SJSA1 (cell line): ENCODE measurements around the gene LZTR1. TPM values are rescaled to one million over a fixed set of nuclear protein-coding genes. Genes with fewer than 3 reads are reported as not detected.

Experiments used
- DNase-seq, 2 experiments: peaks; one replicate each; pipeline ENCODE4 v3.0.0-alpha.2; 2015 to 2020; ENCODE audit warnings: low spot score in 2 of 2, low read depth in 1 of 2
- H3K27ac ChIP-seq: fragments of 250-450 bp; sonication (Bioruptor Pico); 2 replicates; pipeline ENCODE4 v1.5.1; 2020; ENCODE audit warnings: mild to moderate bottlenecking, moderate library complexity
- H3K27me3 ChIP-seq: fragments of 250-450 bp; sonication (Bioruptor Pico); replicated peaks from 2 replicates; pipeline ENCODE4 v1.5.1; 2020; ENCODE audit warnings: mild to moderate bottlenecking, moderate library complexity
- H3K36me3 ChIP-seq: fragments of 250-450 bp; sonication (Bioruptor Pico); 2 replicates; pipeline ENCODE4 v1.5.1; 2020; ENCODE audit warnings: mild to moderate bottlenecking
- H3K4me1 ChIP-seq: fragments of 250-450 bp; sonication (Bioruptor Pico); replicated peaks from 2 replicates; pipeline ENCODE4 v1.6.1; 2021; ENCODE audit warnings: mild to moderate bottlenecking
- H3K4me3 ChIP-seq: fragments of 250-450 bp; sonication (Bioruptor Pico); 2 replicates; pipeline ENCODE4 v1.5.1; 2020; ENCODE audit warnings: mild to moderate bottlenecking
- H3K9me3 ChIP-seq: fragments of 250-450 bp; sonication (Bioruptor Pico); replicated peaks from 2 replicates; pipeline ENCODE4 v1.5.1; 2020; ENCODE audit warnings: mild to moderate bottlenecking
- total RNA-seq: library from RNA; depleted of rRNA; stranded (reverse); fragments of >200 nt; shearing (Covaris generic); gene quantifications from 2 replicates; pipeline ENCODE4 v1.2.3, GENCODE V29; 2014

LZTR1 gene
- total RNA-seq, 1 experiment from 2014 or later, result 21.9 TPM

DNA sequence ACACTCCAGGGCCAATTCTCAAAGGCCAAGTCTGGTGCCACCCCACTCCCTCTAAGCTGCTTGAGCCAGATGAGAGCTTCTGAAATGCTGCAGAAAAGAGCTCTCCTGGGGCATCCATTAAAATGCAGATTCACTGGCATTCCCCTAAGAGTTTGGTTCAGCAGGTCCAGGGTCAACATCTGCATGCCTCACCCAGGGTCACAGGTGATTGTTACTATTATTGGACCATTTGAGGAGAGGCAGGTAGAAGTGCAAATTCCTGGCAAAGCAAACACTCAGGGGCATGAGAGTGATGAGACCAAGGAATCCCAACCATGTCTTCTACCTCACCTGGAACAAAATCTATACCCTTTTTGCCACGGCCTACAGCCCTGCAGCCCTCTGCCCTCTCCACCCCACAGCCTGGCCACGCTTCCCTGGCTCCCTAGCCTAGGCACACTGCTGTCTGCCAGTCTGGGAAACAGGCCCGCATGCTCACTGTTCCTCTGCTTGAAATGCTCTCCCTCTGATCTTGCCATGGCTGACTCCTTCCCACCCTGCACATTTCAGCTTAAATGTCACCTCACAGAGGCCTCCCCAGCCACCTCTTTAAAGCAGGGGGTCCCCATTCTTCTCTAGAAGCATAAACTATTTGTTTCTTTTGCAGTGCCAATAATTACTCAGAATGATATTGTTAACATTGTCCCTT is 28.5 kb downstream of the LZTR1 start:
- Histone ChIP-seq H3K4me1 (peaks cover 21% of the 10 kb centered on the region), H3K9me3 (no peaks in the 10 kb centered on the region)
- DNase-seq, result no peak

DNA sequence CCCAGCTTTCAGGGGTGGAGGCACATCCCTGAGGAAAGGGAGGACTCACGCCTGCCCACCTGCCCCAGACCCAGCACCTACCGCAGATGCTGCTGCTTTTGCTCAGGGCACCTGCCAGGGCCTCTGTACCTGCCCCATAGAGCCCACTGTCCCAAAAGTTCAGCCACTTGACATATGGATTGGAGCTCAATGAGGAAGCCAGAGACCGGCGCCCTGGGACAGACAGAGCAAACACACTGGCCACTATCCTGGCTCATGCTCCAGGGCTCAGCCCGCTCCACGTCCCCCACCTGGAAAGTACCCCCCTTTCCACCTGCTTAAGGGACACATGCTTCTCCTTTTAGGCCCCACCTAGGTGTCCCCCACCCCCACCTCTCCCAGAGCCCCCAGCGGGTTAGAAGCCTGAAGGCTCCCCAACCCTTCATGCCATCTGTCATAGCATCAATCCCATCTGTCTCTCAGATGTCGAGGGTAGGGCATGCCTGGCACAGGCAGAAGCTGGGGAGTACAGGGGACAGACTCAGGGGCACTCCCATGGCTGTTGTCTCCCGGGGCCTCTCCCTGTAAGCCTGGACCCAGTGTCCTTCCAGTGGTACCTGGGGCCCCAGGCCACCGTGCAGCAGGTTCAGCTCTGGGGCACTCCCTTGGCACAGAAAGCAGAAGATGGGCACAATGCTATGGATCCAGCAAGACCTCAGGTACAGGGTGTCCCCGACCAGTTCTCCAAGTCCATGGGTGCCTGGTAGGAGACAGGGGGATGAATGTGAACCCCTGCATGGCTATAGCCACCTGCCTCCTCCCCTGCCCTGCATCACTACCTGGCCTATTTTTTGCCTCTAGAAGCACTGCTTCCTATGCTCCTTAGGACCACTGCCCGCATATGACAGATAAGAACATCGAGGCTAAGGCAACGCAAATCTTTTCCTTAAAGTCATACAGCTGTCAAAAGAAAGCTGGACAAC is 30.6 kb downstream of the LZTR1 start:
- no peak overlapping the region for H3K27ac ChIP-seq
- DNase-seq, result no peak
- H3K27me3 ChIP-seq, result no peaks in the 10 kb centered on the region
- no peaks in the 10 kb centered on the region for H3K9me3 ChIP-seq
- H3K4me3 ChIP-seq, result no peak overlapping the region
- peaks cover 22% of the 10 kb centered on the region for H3K4me1 ChIP-seq
- H3K36me3 ChIP-seq, result no peaks in the 10 kb centered on the region

More for the DNA sequence above, 28.5 kb downstream of the LZTR1 start:
- no peak overlapping the region for H3K27ac ChIP-seq
- no peaks in the 10 kb centered on the region for H3K36me3 ChIP-seq
- H3K4me3 ChIP-seq, result no peak overlapping the region
- H3K27me3 ChIP-seq, result no peaks in the 10 kb centered on the region

GRCh38 chr22:21013657-21014201 is 31.6 kb downstream of the LZTR1 start:
- DNase-seq, result no peak
- H3K4me1 ChIP-seq, result peaks cover 22% of the 10 kb centered on the region
- no peaks in the 10 kb centered on the region for H3K9me3 ChIP-seq
- H3K36me3 ChIP-seq, result no peaks in the 10 kb centered on the region
- peak overlapping the region; percentile 37 for H3K4me3 ChIP-seq
- H3K27me3 ChIP-seq, result no peaks in the 10 kb centered on the region
- H3K27ac ChIP-seq, result peak overlapping the region; percentile 55

GRCh38 chr22:21014202-21014725 is 32.2 kb downstream of the LZTR1 start:
- H3K9me3 ChIP-seq, result no peaks in the 10 kb centered on the region
- peak overlapping the region; percentile 55; the same call in 1 of the 2 replicates for H3K27ac ChIP-seq
- peak; percentile 87 to 97 for DNase-seq
- no peaks in the 10 kb centered on the region for H3K27me3 ChIP-seq
- peak overlapping the region; percentile 37 for H3K4me3 ChIP-seq
- peaks cover 22% of the 10 kb centered on the region for H3K4me1 ChIP-seq
- no peaks in the 10 kb centered on the region for H3K36me3 ChIP-seq

DNA sequence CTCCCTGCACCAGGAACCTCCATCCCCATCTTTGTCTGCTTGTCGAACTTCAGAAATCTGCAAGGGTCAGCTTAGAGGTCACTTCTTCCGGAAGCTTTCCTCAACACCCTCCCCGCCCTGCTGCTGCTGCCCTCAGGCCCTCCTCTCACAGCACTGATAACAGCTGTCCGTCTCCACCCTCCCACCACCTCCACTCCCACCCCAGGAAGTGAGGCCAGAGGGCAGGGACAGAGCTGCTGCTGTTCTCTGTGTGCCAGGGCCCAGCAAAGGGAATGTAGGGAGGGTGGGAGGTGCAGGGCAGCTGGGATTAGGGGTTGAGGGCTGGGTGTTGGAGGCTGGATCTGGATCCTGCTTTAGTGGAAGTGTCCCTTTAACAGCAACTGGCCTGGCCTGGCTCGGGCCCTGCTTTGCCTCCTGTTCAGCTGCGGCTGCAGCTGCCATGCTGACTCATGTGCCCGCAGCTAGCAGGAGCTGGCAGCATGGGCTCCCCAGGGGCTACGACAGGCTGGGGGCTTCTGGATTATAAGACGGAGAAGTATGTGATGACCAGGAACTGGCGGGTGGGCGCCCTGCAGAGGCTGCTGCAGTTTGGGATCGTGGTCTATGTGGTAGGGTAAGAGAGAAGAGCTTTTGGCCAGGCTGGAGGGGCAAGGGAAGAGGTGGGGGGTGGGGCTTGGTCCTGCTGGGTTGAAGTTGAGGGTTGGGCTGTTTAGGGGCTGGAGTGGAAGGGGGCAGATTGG is 32.8 kb downstream of the LZTR1 start, which contains the start of gene P2RX6:
Gene P2RX6 (plus strand): TSS at position 440 of the 740 bp plus-strand sequence. CDS start 10 bp downstream, at position 450.
- peak within 1 kb of the TSS; percentile 37 for H3K4me3 ChIP-seq
- peak in 1 of 2 experiments; percentile 19 for DNase-seq

DNA sequence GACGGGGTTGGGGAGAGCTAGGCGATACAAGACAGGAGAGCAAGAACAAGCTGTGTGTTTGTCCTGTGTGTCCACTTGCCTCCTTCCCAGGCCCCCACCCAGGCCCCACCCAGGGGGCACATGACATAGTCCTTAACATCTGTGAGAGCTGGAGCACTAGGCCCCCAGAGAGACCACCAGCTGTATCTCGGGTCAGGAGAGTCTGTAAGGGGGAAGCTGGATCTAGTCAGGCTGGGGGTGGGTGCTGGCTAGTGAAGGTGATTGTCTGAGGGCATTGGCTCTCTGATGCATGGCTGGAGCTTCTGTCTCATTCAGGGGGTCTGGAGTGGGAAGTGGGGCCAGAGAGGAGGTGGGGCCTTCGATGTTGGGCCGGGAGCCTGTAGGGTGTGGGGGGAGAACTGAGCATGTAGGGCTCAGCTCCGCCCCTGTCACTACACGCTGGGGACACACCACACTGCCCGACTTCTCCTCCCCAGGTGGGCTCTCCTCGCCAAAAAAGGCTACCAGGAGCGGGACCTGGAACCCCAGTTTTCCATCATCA is 33.4 kb downstream of the LZTR1 start:
- DNase-seq, result no peak
- Histone ChIP-seq H3K9me3 (no peaks in the 10 kb centered on the region; the same call in 1 of the 2 replicates), H3K36me3 (no peaks in the 10 kb centered on the region), H3K4me3 (no peak overlapping the region), H3K27me3 (no peaks in the 10 kb centered on the region), H3K4me1 (peaks cover 22% of the 10 kb centered on the region), H3K27ac (no peak overlapping the region)

More for the DNA sequence above, 32.8 kb downstream of the LZTR1 start, which contains the start of gene P2RX6:
- H3K36me3 ChIP-seq, result no peaks in the 10 kb centered on the region
- H3K27me3 ChIP-seq, result no peaks in the 10 kb centered on the region
- no peaks in the 10 kb centered on the region; the same call in 1 of the 2 replicates for H3K9me3 ChIP-seq
- H3K27ac ChIP-seq, result peak within 1 kb of the TSS; percentile 55
- H3K4me1 ChIP-seq, result peaks cover 22% of the 10 kb centered on the region

DNA sequence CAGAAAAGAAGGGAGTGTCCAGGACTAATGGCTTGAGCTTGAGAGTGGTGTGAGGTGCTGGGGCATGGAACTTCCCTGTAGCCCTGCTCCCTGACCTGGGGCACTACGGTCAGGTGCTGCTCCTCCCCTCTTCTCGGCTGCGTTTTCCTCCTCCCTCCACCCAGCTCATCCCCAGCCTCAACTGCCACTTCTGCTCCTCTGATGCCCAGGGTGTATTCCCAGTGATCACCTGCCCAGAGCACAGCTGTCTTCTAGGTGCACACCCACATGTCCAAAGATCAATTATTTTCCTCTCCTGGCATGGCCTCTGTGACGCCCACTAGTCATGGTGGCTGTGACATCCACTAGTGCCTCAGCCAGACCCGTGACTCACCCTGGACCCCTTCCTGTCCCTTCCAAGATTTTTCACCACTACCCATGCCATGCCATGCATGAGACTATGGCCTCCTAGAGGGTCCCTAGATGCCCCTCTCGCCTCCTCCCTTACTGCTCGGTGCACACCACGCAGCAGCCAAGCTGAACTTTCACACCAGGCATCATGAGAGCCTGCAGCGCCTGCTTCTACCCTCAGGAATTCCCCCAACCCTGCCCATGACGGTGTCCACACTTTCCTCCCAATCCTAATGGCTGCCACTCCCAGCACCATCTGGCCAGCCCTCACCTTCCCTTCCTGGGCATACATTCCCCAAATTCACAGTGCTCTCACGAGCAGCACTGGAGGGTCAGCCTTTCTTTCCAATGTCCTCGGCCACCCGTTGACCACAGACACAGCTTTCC is 34.7 kb downstream of the LZTR1 start:
- DNase-seq, result no peak
- Histone ChIP-seq H3K36me3 (no peaks in the 10 kb centered on the region), H3K4me1 (peaks cover 22% of the 10 kb centered on the region), H3K9me3 (no peaks in the 10 kb centered on the region; the same call in 1 of the 2 replicates), H3K27me3 (no peaks in the 10 kb centered on the region), H3K4me3 (no peak overlapping the region), H3K27ac (no peak overlapping the region)

DNA sequence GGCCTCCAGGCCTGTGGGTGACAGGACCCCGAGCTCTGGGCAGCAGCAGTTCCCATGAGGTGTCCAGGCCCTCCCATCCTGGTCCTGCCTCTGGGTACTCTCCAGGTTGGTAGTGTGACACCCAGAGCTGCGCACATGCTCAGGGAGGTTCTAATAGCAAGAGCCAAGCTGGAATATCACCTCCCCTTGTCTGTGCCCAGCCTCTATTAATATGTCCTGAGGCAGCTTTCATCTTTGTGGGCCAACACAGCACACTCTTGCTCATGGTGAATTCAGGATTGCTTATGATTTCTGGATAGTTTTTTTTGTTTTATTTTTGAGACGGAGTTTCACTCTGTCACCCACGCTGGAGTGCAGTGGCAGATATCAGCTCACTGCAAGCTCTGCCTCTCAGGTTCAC is 36.2 kb downstream of the LZTR1 start:
- H3K27me3 ChIP-seq, result no peaks in the 10 kb centered on the region
- H3K4me3 ChIP-seq, result no peak overlapping the region
- no peaks in the 10 kb centered on the region for H3K36me3 ChIP-seq
- H3K27ac ChIP-seq, result no peak overlapping the region
- no peak for DNase-seq
- peaks cover 22% of the 10 kb centered on the region for H3K4me1 ChIP-seq
- no peaks in the 10 kb centered on the region; the same call in 1 of the 2 replicates for H3K9me3 ChIP-seq

GRCh38 chr22:21020802-21021429 is 38.8 kb downstream of the LZTR1 start:
- Histone ChIP-seq H3K27ac (no peak overlapping the region), H3K27me3 (no peaks in the 10 kb centered on the region), H3K9me3 (no peaks in the 10 kb centered on the region; the same call in 1 of the 2 replicates), H3K4me1 (no peaks in the 10 kb centered on the region), H3K36me3 (no peaks in the 10 kb centered on the region), H3K4me3 (no peak overlapping the region)
- no peak for DNase-seq

- Histone ChIP-seq H3K4me1 (no peaks in the 10 kb centered on the region), H3K36me3 (no peaks in the 10 kb centered on the region), H3K4me3 (no peak overlapping the region), H3K27ac (no peak overlapping the region), H3K27me3 (no peaks in the 10 kb centered on the region), H3K9me3 (no peaks in the 10 kb centered on the region; the same call in 1 of the 2 replicates)
- DNase-seq, result no peak
Measured at GRCh38 chr22:21022507-21022906, 40.4 kb downstream of the LZTR1 start.

DNA sequence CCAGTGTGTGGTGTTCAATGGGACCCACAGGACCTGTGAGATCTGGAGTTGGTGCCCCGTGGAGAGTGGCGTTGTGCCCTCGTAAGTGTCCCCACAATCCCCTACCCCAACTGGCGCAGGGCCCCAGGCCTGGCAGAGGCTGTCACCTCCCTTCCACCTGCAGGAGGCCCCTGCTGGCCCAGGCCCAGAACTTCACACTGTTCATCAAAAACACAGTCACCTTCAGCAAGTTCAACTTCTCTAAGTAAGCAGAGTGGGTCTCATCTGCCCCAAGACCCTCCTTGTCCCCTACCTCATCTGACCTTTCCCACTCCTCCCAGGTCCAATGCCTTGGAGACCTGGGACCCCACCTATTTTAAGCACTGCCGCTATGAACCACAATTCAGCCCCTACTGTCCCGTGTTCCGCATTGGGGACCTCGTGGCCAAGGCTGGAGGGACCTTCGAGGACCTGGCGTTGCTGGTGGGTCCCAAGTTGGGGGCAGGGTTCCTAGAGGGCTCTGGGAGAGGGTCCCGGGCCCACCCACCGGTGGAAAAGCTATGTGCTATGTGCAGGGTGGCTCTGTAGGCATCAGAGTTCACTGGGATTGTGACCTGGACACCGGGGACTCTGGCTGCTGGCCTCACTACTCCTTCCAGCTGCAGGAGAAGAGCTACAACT is 41.0 kb downstream of the LZTR1 start:
- Histone ChIP-seq H3K27ac (no peak overlapping the region), H3K36me3 (no peaks in the 10 kb centered on the region), H3K4me1 (no peaks in the 10 kb centered on the region), H3K4me3 (no peak overlapping the region), H3K9me3 (no peaks in the 10 kb centered on the region; the same call in 1 of the 2 replicates), H3K27me3 (no peaks in the 10 kb centered on the region)
- DNase-seq, result no peak
